Superior temporal gyrus (tissue), 1 donor: ENCODE results near the gene DPY19L3.
"Not testable (repeated sequence)": the region's sequence is repeated elsewhere in the genome, so short reads cannot be mapped to it uniquely, and the experiment has no call there.

Experiments used
- DNase-seq: peaks from one replicate; pipeline ENCODE4 v3.0.0-alpha.2; 2016; ENCODE audit errors: extremely low spot score

The DPY19L3 gene

GRCh38 chr19:32396046-32396652 lies 9.4 kb upstream of the DPY19L3 start:
- DNase-seq, result peak; percentile 36

- no peak for DNase-seq
Measured at GRCh38 chr19:32397671-32398101, 7.9 kb upstream of the DPY19L3 start.

GRCh38 chr19:32401992-32402391 lies 3.6 kb upstream of the DPY19L3 start:
- DNase-seq, result no peak

GRCh38 chr19:32403291-32403995 lies 2.1 kb upstream of the DPY19L3 start:
- DNase-seq, result no peak

- no peak for DNase-seq
Measured at GRCh38 chr19:32404213-32404932, 1.2 kb upstream of the DPY19L3 start.

GRCh38 chr19:32404933-32405430 lies 588 bp upstream of the DPY19L3 start:
- peak; percentile 54 for DNase-seq

GRCh38 chr19:32406161-32407003 lies 812 bp downstream of the DPY19L3 start:
- DNase-seq, result no peak

- DNase-seq, result peak; percentile 68
Measured at GRCh38 chr19:32407004-32407992, 1.7 kb downstream of the DPY19L3 start.

GRCh38 chr19:32415246-32415645 lies 9.7 kb downstream of the DPY19L3 start:
- no peak for DNase-seq

GRCh38 chr19:32415669-32416068 lies 10.1 kb downstream of the DPY19L3 start:
- no peak for DNase-seq

- DNase-seq, result no peak
Measured at GRCh38 chr19:32416749-32417456, 11.3 kb downstream of the DPY19L3 start.

GRCh38 chr19:32418155-32418554 lies 12.6 kb downstream of the DPY19L3 start:
- DNase-seq, result no peak

GRCh38 chr19:32421589-32422361 lies 16.2 kb downstream of the DPY19L3 start:
- no peak for DNase-seq

- no peak for DNase-seq
Measured at GRCh38 chr19:32422435-32422834, 16.9 kb downstream of the DPY19L3 start.

- not testable (repeated sequence) for DNase-seq
Measured at GRCh38 chr19:32423944-32424343, 18.4 kb downstream of the DPY19L3 start.

- DNase-seq, result no peak
Measured at GRCh38 chr19:32427536-32427935, 22.0 kb downstream of the DPY19L3 start.

- DNase-seq, result no peak
Measured at GRCh38 chr19:32436692-32437091, 31.1 kb downstream of the DPY19L3 start.

GRCh38 chr19:32437096-32437495 lies 31.5 kb downstream of the DPY19L3 start:
- no peak for DNase-seq

GRCh38 chr19:32438751-32439150 lies 33.2 kb downstream of the DPY19L3 start:
- DNase-seq, result no peak
